Kidney glomerular epithelial cell (primary cell): ENCODE results near the gene SULF2.

Source experiments
- DNase-seq: peaks from one replicate; lab custom pipeline; 2025; lab: John Stamatoyannopoulos, UW

SULF2 gene

GRCh38 chr20:47708953-47709833 lies 76.1 kb downstream of the SULF2 start:
- DNase-seq, result no peak

- no peak for DNase-seq
Measured at GRCh38 chr20:47708140-47708807, 77.0 kb downstream of the SULF2 start.

- no peak for DNase-seq
Measured at GRCh38 chr20:47706345-47706744, 78.9 kb downstream of the SULF2 start.

- no peak for DNase-seq
Measured at GRCh38 chr20:47705497-47705856, 79.8 kb downstream of the SULF2 start.

- peak; percentile 60 for DNase-seq
Measured at GRCh38 chr20:47704746-47705496, 80.4 kb downstream of the SULF2 start.

GRCh38 chr20:47703748-47704147 lies 81.5 kb downstream of the SULF2 start:
- peak; percentile 29 for DNase-seq

- DNase-seq, result no peak
Measured at GRCh38 chr20:47701612-47702011, 83.7 kb downstream of the SULF2 start.

GRCh38 chr20:47700327-47700726 lies 85.0 kb downstream of the SULF2 start:
- DNase-seq, result no peak

- no peak for DNase-seq
Measured at GRCh38 chr20:47699818-47700217, 85.5 kb downstream of the SULF2 start.

- DNase-seq, result no peak
Measured at GRCh38 chr20:47698142-47698541, 87.1 kb downstream of the SULF2 start.

- no peak for DNase-seq
Measured at GRCh38 chr20:47696856-47697255, 88.4 kb downstream of the SULF2 start.

- DNase-seq, result no peak
Measured at GRCh38 chr20:47694021-47694818, 91.1 kb downstream of the SULF2 start.

GRCh38 chr20:47691625-47692024 lies 93.7 kb downstream of the SULF2 start:
- DNase-seq, result no peak

- no peak for DNase-seq
Measured at GRCh38 chr20:47689731-47690130, 95.5 kb downstream of the SULF2 start.

- DNase-seq, result no peak
Measured at GRCh38 chr20:47688385-47689381, 96.6 kb downstream of the SULF2 start.

- no peak for DNase-seq
Measured at GRCh38 chr20:47687095-47687987, 97.9 kb downstream of the SULF2 start.

GRCh38 chr20:47686545-47686944 lies 98.7 kb downstream of the SULF2 start:
- DNase-seq, result no peak

- no peak for DNase-seq
Measured at GRCh38 chr20:47684306-47685080, 100.8 kb downstream of the SULF2 start.

- no peak for DNase-seq
Measured at GRCh38 chr20:47682916-47683315, 102.4 kb downstream of the SULF2 start.
